Kidney epithelial cell (primary cell): ENCODE data around the gene SURF1. TPM values are rescaled to one million over a fixed set of nuclear protein-coding genes. Genes with fewer than 3 reads are reported as not detected.

Experiments
- DNase-seq: peaks from one replicate; pipeline ENCODE4 v3.0.0-alpha.2; 2010; ENCODE audit warnings: low read depth
- H3K27me3 ChIP-seq: 2 replicates; pipeline ENCODE4 v1.6.0; 2011; ENCODE audit warnings: low read length; ENCODE audit not compliant: control insufficient read depth, insufficient read depth
- H3K36me3 ChIP-seq: 2 replicates; pipeline ENCODE4 v1.5.1; 2011; ENCODE audit warnings: low read length; ENCODE audit not compliant: control insufficient read depth, insufficient read depth
- H3K4me3 ChIP-seq: 2 replicates; pipeline ENCODE4 v1.5.1; 2011; ENCODE audit warnings: low read depth, mild to moderate bottlenecking, control low read depth, low read length
- total RNA-seq: library from RNA; depleted of rRNA; stranded (reverse); fragments of >200 nt; gene quantifications from 2 replicates; pipeline ENCODE4 v1.2.3, GENCODE V29; 2015
- TF ChIP-seq, protein P1 (sequence below): IDR thresholded peaks from 2 replicates; pipeline ENCODE4 v1.5.1; 2011; ENCODE audit warnings: mild to moderate bottlenecking, moderate library complexity, low read length, control low read depth, inconsistent platforms; ENCODE audit not compliant: insufficient read depth, poor library complexity, severe bottlenecking

SURF1 gene
- total RNA-seq, 1 donor from 2014 or later: 39.2 TPM

DNA sequence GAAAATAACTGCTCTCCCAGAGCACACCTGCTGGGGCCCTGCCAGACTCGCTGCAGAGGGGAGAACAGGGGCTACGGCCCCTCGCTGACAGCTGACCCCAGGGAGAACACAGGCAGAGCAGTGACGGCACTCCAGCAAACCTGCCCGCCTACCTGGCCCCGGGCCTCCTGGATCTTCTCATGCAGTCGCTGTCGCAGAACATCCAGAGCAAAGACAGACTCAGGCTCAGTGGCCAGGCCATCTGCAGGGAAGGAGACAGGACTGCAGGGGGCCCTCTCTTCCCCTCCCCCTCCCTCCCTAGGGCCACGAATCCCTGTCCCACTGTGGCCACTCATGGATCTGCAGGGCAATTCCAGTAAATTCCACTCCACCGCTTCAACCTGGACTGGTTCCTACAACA is 22.7 kb downstream of the SURF1 start:
- TF ChIP-seq, protein P1, sequence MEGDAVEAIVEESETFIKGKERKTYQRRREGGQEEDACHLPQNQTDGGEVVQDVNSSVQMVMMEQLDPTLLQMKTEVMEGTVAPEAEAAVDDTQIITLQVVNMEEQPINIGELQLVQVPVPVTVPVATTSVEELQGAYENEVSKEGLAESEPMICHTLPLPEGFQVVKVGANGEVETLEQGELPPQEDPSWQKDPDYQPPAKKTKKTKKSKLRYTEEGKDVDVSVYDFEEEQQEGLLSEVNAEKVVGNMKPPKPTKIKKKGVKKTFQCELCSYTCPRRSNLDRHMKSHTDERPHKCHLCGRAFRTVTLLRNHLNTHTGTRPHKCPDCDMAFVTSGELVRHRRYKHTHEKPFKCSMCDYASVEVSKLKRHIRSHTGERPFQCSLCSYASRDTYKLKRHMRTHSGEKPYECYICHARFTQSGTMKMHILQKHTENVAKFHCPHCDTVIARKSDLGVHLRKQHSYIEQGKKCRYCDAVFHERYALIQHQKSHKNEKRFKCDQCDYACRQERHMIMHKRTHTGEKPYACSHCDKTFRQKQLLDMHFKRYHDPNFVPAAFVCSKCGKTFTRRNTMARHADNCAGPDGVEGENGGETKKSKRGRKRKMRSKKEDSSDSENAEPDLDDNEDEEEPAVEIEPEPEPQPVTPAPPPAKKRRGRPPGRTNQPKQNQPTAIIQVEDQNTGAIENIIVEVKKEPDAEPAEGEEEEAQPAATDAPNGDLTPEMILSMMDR: no peak
- Histone ChIP-seq H3K36me3 (peaks cover 11% of the 10 kb centered on the region), H3K27me3 (no peaks in the 10 kb centered on the region), H3K4me3 (no peak overlapping the region)
- no peak for DNase-seq

GRCh38 chr9:133333011-133333410 is 23.3 kb downstream of the SURF1 start:
- H3K36me3 ChIP-seq: peaks cover 11% of the 10 kb centered on the region

GRCh38 chr9:133332381-133332730 is 23.9 kb downstream of the SURF1 start:
- H3K36me3 ChIP-seq: peaks cover 11% of the 10 kb centered on the region
- TF ChIP-seq, protein P1: no peak
- no peaks in the 10 kb centered on the region for H3K27me3 ChIP-seq

More at GRCh38 chr9:133333011-133333410, 23.3 kb downstream of the SURF1 start:
- no peak for DNase-seq
- TF ChIP-seq, protein P1: no peak
- no peaks in the 10 kb centered on the region for H3K27me3 ChIP-seq
- no peak overlapping the region for H3K4me3 ChIP-seq

GRCh38 chr9:133331641-133332380 is 24.5 kb downstream of the SURF1 start:
- Histone ChIP-seq H3K4me3 (no peak overlapping the region), H3K27me3 (no peaks in the 10 kb centered on the region), H3K36me3 (peaks cover 11% of the 10 kb centered on the region)
- TF ChIP-seq, protein P1: no peak
- DNase-seq: no peak

More at GRCh38 chr9:133332381-133332730, 23.9 kb downstream of the SURF1 start:
- H3K4me3 ChIP-seq: no peak overlapping the region
- DNase-seq: no peak

DNA sequence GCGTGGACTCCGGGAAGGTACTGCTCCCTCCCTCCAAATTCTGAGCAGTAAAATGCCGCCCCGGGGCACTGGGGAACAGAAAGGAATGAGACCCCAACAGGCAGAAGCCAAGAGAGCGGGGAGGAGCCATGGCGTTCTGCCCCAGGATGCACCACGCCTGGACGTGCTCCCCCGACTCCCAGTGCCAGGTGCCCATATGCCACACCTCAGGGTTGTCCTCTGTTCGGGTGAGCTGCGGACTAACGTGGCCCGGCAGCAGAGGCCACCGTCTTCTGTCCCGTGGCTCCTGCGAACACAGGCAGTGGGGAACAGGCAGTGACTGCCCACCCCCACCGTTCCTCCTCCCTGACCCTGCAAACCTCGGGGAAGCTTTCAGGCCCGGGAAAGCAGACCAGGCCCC is 25.1 kb downstream of the SURF1 start:
- H3K4me3 ChIP-seq: no peak overlapping the region
- peaks cover 11% of the 10 kb centered on the region for H3K36me3 ChIP-seq
- DNase-seq: no peak
- H3K27me3 ChIP-seq: no peaks in the 10 kb centered on the region
- TF ChIP-seq, protein P1: no peak
